NT2/D1 (cell line): ENCODE results near the gene DYNC1LI1.

Source experiments
- DNase-seq: peaks from one replicate; pipeline ENCODE4 v3.0.0-alpha.2; 2011; ENCODE audit warnings: low read depth, low spot score
- H3K27me3 ChIP-seq: 2 replicates; pipeline ENCODE4 v1.6.0; 2011; ENCODE audit warnings: mild to moderate bottlenecking; ENCODE audit not compliant: insufficient read length, insufficient read depth
- H3K36me3 ChIP-seq: 2 replicates; pipeline ENCODE4 v1.6.1; 2011; ENCODE audit warnings: mild to moderate bottlenecking, low read length, mixed read lengths; ENCODE audit not compliant: insufficient read depth, insufficient read length
- H3K4me1 ChIP-seq: 2 replicates; pipeline ENCODE4 v1.5.1; 2011; ENCODE audit not compliant: insufficient read depth, insufficient read length
- H3K4me3 ChIP-seq: 2 replicates; pipeline ENCODE4 v1.5.1; 2011; ENCODE audit warnings: low read depth; ENCODE audit not compliant: insufficient read length
- H3K9ac ChIP-seq: 2 replicates; pipeline ENCODE4 v1.6.0; 2011; ENCODE audit warnings: low read depth; ENCODE audit not compliant: insufficient read length
- H3K9me3 ChIP-seq: 2 replicates; pipeline ENCODE4 v1.5.1; 2011; ENCODE audit warnings: mild to moderate bottlenecking, low read length; ENCODE audit not compliant: insufficient read depth
- SUZ12 ChIP-seq: IDR thresholded peaks from 2 replicates; pipeline ENCODE4 v1.6.1; 2011; ENCODE audit not compliant: insufficient read length, insufficient read depth; ENCODE audit errors: extremely low read depth
- YY1 ChIP-seq: IDR thresholded peaks from 2 replicates; pipeline ENCODE4 v1.6.1; 2011; ENCODE audit not compliant: insufficient read length, insufficient read depth
- ZNF274 ChIP-seq: IDR thresholded peaks from 2 replicates; pipeline ENCODE4 v1.6.1; 2011; ENCODE audit warnings: mild to moderate bottlenecking, low read depth, low read length

DYNC1LI1 gene

GRCh38 chr3:32488474-32489008 lies 82.1 kb downstream of the DYNC1LI1 start:
- no peak for TF ChIP-seq ZNF274
- TF ChIP-seq YY1, result no peak
- no peak for TF ChIP-seq SUZ12
- Histone ChIP-seq H3K9me3 (no peaks in the 10 kb centered on the region), H3K4me1 (no peaks in the 10 kb centered on the region), H3K36me3 (peaks cover 38% of the 10 kb centered on the region), H3K4me3 (no peak overlapping the region), H3K9ac (no peak overlapping the region), H3K27me3 (no peaks in the 10 kb centered on the region)
- DNase-seq, result no peak

GRCh38 chr3:32487781-32488473 lies 82.7 kb downstream of the DYNC1LI1 start:
- no peaks in the 10 kb centered on the region for H3K9me3 ChIP-seq
- H3K36me3 ChIP-seq, result peaks cover 44% of the 10 kb centered on the region
- DNase-seq, result no peak
- H3K27me3 ChIP-seq, result no peaks in the 10 kb centered on the region
- TF ChIP-seq ZNF274 (no peak), SUZ12 (no peak), YY1 (no peak)
- no peaks in the 10 kb centered on the region for H3K4me1 ChIP-seq
- no peak overlapping the region for H3K4me3 ChIP-seq
- H3K9ac ChIP-seq, result no peak overlapping the region

- TF ChIP-seq ZNF274, result no peak
- no peak for TF ChIP-seq YY1
- no peak for TF ChIP-seq SUZ12
- H3K9me3 ChIP-seq, result no peaks in the 10 kb centered on the region
- DNase-seq, result no peak
- peaks cover 49% of the 10 kb centered on the region for H3K36me3 ChIP-seq
- H3K9ac ChIP-seq, result no peak overlapping the region
- H3K4me3 ChIP-seq, result no peak overlapping the region
- no peaks in the 10 kb centered on the region for H3K27me3 ChIP-seq
- H3K4me1 ChIP-seq, result no peaks in the 10 kb centered on the region
Measured at GRCh38 chr3:32484436-32484835, 86.2 kb downstream of the DYNC1LI1 start.

GRCh38 chr3:32483772-32484171 lies 86.9 kb downstream of the DYNC1LI1 start:
- Histone ChIP-seq H3K4me3 (no peak overlapping the region), H3K9me3 (no peaks in the 10 kb centered on the region), H3K4me1 (no peaks in the 10 kb centered on the region), H3K36me3 (peaks cover 55% of the 10 kb centered on the region), H3K9ac (no peak overlapping the region), H3K27me3 (no peaks in the 10 kb centered on the region)
- no peak for DNase-seq
- TF ChIP-seq YY1 (no peak), ZNF274 (no peak), SUZ12 (no peak)

DNA sequence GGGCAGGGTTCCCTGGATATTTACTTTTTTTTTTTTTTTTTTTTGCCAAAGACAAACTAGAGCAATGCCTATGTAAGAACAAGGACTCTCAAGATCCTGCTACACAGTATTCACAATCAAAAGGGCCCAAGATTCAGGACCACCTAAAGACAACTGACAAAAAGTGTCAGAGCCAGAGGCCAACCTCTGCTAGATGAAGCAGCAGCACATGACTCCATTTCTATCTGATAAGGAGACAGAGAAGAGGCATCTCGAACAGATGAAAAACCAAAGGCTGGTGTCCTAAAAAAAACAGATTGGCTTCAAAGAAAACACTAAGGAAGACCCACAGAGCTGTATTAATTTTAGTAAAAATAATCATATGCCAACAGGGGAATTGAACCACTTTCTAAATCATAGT lies 88.0 kb downstream of the DYNC1LI1 start:
- no peak for TF ChIP-seq YY1
- no peak for TF ChIP-seq SUZ12
- TF ChIP-seq ZNF274, result no peak
- no peak overlapping the region for H3K9ac ChIP-seq
- no peak for DNase-seq
- no peak overlapping the region for H3K4me3 ChIP-seq
- no peaks in the 10 kb centered on the region for H3K9me3 ChIP-seq
- peaks cover 54% of the 10 kb centered on the region for H3K36me3 ChIP-seq
- no peaks in the 10 kb centered on the region for H3K4me1 ChIP-seq
- H3K27me3 ChIP-seq, result no peaks in the 10 kb centered on the region

GRCh38 chr3:32481791-32482631 lies 88.6 kb downstream of the DYNC1LI1 start:
- Histone ChIP-seq H3K36me3 (peaks cover 51% of the 10 kb centered on the region), H3K4me3 (no peak overlapping the region), H3K9ac (no peak overlapping the region), H3K9me3 (no peaks in the 10 kb centered on the region), H3K4me1 (no peaks in the 10 kb centered on the region), H3K27me3 (no peaks in the 10 kb centered on the region)
- no peak for TF ChIP-seq SUZ12
- TF ChIP-seq YY1, result no peak
- no peak for TF ChIP-seq ZNF274
- DNase-seq, result no peak

- no peaks in the 10 kb centered on the region for H3K27me3 ChIP-seq
- TF ChIP-seq YY1, result no peak
- no peak for TF ChIP-seq SUZ12
- TF ChIP-seq ZNF274, result no peak
- no peak overlapping the region for H3K4me3 ChIP-seq
- H3K36me3 ChIP-seq, result peaks cover 41% of the 10 kb centered on the region
- no peak for DNase-seq
- H3K9ac ChIP-seq, result no peak overlapping the region
- no peaks in the 10 kb centered on the region for H3K4me1 ChIP-seq
- H3K9me3 ChIP-seq, result no peaks in the 10 kb centered on the region
Measured at GRCh38 chr3:32480604-32481003, 90.1 kb downstream of the DYNC1LI1 start.
